Stimulated activated CD4-positive, alpha-beta T cell treated with anti-CD3 and anti-CD28 coated beads, Interleukin-2, amount 100 ng/mL, for 48 hours (primary cell): ENCODE results near the gene IPO11.
A peak's percentile ranks its signal among the peaks of the same experiment; 100 is the strongest.
"Not testable (repeated sequence)": the region's sequence is repeated elsewhere in the genome, so short reads cannot be mapped to it uniquely, and the experiment has no call there.

ENCODE experiments used
- DNase-seq, 2 donors: peaks; one replicate each; pipeline ENCODE4 v3.0.0-alpha.2; 2020

Gene IPO11

GRCh38 chr5:62520812-62521211, 108.2 kb downstream of the IPO11 start:
- not testable (repeated sequence) for DNase-seq

DNA sequence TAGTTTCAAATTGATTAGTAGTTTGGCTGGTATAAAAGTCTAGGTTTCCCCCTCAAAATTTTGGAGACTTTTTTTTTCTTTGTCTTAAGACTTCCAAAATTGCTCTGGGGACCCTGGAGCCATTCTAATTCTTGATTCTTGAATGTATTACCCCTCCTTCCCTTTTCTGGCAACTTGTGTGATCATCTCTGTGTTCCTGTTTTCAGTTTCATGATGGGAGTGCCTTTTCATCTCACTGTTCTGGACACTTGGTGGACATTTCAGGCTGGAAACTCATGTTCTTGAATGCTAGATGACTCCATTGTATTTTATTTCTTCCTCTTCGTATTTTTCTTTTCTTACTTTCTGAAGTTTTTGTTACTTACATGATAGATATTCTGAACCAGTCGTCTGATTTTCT, 108.8 kb downstream of the IPO11 start:
- DNase-seq: no peak

DNA sequence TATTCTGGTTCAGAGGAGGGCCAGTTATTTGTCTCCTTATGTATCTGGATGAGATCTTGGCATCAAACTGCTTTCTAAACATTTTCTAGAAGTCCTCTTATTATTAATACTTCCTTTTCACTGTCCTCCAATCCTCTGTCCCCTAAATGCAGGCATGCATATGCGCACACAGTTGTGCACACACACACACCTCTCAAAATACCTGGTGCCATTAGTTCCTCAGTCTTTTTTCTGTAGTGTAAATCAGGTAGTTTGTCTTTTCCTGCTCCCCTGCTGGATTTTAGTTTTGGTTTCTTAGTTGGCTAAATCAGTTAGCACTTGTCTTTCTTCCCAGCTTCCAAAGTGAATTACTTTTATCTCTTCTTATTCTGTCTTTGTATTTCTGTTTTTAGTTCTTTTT, 110.2 kb downstream of the IPO11 start:
- DNase-seq: no peak

GRCh38 chr5:62533597-62533996, 121.0 kb downstream of the IPO11 start:
- DNase-seq: no peak

- DNase-seq: no peak
These were observed 122.1 kb downstream of the IPO11 start for GRCh38 chr5:62534461-62535236.

- no peak for DNase-seq
These were observed 123.7 kb downstream of the IPO11 start for GRCh38 chr5:62536232-62536631.

DNA sequence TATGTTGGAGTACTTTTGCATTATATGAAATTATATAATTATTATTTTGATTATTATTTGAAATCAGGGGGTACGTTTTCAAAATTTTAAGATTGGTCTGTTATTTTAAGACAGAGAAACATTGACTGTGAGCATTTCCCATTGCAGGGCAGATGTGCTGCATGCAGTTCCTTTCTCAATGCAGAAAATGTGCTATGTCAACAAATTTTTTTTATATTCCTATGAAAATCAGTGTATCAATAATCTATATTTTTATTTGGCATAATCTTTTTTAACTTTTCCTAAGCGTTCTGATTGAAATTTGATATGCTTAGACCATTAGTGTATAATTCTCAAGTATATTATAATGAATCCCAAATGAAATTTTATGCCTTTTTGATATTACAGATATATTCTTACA, 124.2 kb downstream of the IPO11 start:
- DNase-seq: no peak

- peak in 1 of 2 donors; percentile 1 for DNase-seq
These were observed 125.7 kb downstream of the IPO11 start for GRCh38 chr5:62538017-62538942.

GRCh38 chr5:62542720-62543119, 130.2 kb downstream of the IPO11 start:
- DNase-seq: no peak

DNA sequence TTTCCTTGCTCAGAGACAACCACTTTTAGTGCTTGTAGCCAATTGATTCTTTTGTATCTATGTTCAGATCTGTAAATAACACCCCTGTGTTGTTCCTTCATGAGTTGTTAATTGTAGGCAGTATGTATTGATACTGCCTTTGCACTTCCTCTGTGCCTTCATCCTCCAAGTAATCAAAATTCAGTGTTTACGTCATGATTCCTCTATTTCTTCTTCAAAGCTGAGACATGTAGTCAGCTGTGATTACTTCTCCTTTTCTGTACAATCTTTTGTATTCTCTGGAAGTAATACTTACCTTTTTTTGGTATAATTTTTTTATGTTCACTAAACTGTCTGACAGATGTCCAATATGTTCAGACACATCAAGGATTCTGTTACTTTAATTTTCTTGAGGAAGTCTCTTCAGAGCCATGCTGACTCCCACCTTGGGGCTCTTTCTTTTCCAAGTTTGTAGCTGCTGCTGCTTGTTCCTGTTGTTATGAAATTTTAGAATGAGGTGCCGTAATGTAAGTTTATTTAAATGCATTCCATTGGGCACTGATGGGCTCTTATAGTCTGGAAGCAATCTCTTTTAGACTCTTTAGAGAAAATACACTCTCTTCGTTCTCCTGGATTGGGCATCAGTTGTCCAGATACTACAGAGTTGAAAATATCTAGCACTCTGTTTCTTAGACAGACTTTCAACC, 135.5 kb downstream of the IPO11 start:
- no peak for DNase-seq

DNA sequence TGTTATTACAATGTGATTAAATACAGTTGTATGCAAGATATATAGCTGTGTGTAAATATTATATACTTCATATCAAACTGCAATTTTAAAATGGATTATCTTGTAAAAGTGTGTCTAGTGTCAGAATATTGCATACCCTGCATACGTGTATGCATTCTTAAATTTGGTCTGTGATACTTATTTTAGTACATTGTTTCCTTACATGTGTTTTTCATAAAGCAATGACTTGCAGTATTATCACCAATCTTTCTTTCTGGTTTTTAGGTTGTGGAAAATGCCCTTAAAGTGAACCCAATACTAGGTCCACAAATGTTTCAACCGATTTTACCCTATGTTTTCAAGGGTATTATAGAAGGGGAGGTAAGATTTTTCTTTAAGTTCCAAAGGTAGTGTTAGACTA, 137.5 kb downstream of the IPO11 start:
- no peak for DNase-seq

DNA sequence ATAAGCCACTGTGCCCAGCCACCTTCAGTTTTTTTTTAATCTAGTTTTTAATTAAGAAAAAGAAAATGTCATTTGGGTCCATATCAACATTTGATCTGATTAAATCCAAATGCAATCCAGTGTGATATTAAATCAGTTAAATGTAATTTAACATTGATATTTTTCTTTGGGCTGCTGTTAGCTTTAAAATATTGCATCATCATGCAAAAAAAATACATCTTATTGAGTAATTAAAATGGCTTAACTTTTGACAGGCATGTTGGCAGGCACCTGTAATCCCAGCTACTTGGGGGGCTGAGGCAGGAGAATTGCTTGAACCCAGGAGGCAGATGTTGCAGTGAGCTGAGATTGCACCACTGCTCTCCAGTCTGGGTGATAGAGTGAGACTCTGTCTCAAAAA, 143.4 kb downstream of the IPO11 start:
- DNase-seq: no peak

GRCh38 chr5:62558941-62559340, 146.4 kb downstream of the IPO11 start:
- DNase-seq: no peak

- DNase-seq: no peak
These were observed 148.2 kb downstream of the IPO11 start for GRCh38 chr5:62560786-62561185.

GRCh38 chr5:62561896-62562295, 149.3 kb downstream of the IPO11 start:
- no peak for DNase-seq

GRCh38 chr5:62562867-62563266, 150.3 kb downstream of the IPO11 start:
- no peak for DNase-seq

GRCh38 chr5:62564101-62564500, 151.5 kb downstream of the IPO11 start:
- no peak for DNase-seq

- not testable (repeated sequence) for DNase-seq
These were observed 153.2 kb downstream of the IPO11 start for GRCh38 chr5:62565740-62566139.

GRCh38 chr5:62568143-62568542, 155.6 kb downstream of the IPO11 start:
- DNase-seq: no peak

DNA sequence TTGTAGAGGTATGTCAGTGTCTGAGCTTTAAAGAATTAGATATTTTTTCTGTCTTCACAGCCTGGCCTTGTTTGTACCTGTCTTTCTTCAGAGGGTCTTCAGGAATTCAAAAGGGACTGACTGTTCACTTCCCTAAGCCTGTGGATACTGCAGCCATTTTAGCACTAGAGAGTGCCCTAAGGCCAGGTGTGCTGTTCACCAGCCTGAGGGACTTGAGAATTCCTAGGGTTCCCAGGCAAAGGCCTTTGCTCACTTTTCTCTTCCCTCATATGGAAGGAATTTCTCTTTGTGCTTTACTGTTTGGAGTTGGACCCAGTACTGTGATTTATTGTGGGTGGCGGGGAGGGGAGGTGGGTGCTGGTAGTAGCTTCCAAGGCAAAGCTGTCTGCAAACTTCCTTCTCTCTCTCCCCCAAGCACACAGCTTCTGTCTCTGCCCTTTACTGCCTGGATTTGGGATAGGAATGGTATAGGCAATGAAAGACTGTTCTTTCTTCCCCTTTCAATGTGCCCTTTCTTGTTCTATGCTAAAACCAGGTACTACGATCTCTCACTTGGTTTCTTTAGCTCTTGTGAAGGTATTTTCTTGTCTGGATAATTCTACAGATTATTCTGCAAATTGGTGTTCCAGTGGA, 156.4 kb downstream of the IPO11 start:
- DNase-seq: no peak

DNA sequence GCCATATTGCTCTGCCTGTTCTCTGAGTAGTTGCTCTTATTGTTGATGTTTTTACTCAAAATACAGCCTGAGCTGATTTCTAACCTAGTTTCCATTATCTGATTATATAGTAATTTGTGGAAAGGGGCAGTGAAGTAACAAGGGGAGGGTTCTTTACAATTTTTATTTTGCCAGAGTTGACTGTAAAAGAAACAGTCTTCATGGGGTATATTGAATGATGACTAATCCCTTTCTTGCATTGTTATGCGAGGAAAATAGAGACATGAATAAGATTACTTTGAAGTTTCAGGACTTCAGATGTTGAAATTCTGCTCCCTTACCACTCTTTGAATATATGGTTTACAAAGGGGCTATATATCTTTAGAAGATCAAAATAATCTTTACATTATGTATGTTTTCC, 156.9 kb downstream of the IPO11 start:
- DNase-seq: no peak

DNA sequence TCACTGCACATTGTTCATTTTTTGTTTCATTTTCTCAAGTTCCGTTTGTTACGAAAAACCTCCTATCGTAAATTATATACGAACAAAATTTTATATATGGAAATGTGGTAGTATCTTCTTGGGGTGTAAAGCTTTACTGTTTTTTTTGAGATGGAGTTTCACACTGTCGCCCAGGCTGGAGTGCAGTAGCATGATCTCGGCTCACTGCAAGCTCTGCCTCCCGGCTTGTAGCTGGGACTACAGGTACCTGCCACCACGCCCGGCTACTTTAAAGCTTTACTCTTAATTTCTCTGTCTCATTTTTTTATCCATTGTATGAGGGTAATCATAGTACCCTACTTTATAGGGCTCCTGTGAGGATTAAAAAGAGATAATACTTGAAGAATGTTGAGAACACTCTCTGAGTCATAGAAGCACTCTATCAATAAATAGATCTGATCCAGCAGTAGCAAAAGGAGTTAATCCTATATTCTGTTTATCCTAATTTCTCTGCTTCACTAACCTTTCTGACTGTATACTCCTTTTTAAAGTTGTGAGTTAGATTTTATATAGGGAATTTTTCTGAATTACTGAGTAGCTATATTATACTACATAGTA, 160.5 kb downstream of the IPO11 start:
- no peak for DNase-seq

- DNase-seq: no peak
These were observed 162.0 kb downstream of the IPO11 start for GRCh38 chr5:62574599-62574998.
